HCT116 (cell line): ENCODE data around the gene CYGB. TPM values are rescaled to one million over a fixed set of nuclear protein-coding genes. Genes with fewer than 3 reads are reported as not detected.

ENCODE experiments used
- ATAC-seq: fragments of 200-7000 bp; cut with Tn5 transposase; 2 replicates; pipeline ENCODE4 v1.9.1; 2020; ENCODE audit warnings: mild to moderate bottlenecking, moderate library complexity
- BruUV-seq: library from RNA; stranded (reverse); fragments of 400-500 nt; replicated peaks from 2 replicates; lab custom pipeline; 2021; lab: Mats Ljungman, UMichigan
- CTCF ChIA-PET: fragments of 300-600 bp; sonication (Branson Sonifier 250); formaldehyde crosslinking; loops from one replicate; lab custom pipeline; 2021; ENCODE audit warnings: antibody characterized with exemption; lab: Charles Lee
- POLR2A ChIA-PET: fragments of 300-600, 350-600 bp; sonication (Branson Sonifier 250); formaldehyde crosslinking; loops from one replicate; lab custom pipeline; 2021; ENCODE audit warnings: antibody characterized with exemption; lab: Charles Lee
- RAD21 ChIA-PET, 2 experiments: fragments of 300-600 bp; sonication (Branson Sonifier 250); formaldehyde crosslinking; loops; one replicate each; lab custom pipeline; 2023; ENCODE audit warnings: low total read pairs in 2 of 2; ENCODE audit not compliant: uncharacterized antibody in 2 of 2, unreplicated experiment in 2 of 2, low non-redundant PET in 1 of 2; lab: Charles Lee
- DNase-seq: peaks from one replicate; pipeline ENCODE4 v3.0.0-alpha.2; 2010; ENCODE audit warnings: low read depth, low spot score
- H2AFZ ChIP-seq: fragments of 200-600 bp; shearing (Covaris generic), sonication (generic); 2 replicates; pipeline ENCODE4 v1.6.1; 2017; ENCODE audit warnings: low read depth, mixed run types, mixed read lengths, antibody characterized with exemption, low read length; ENCODE audit not compliant: poor library complexity, severe bottlenecking
- H3K27ac ChIP-seq: 2 replicates; pipeline ENCODE4 v1.5.1; 2012; ENCODE audit warnings: low read depth, low read length
- H3K27me3 ChIP-seq: fragments of 200-600 bp; sonication (generic); 2 replicates; pipeline ENCODE4 v1.6.1; 2016; ENCODE audit warnings: mixed run types, low read length, mixed read lengths; ENCODE audit not compliant: insufficient read depth
- H3K36me3 ChIP-seq, 2 experiments: fragments of 200-500 bp in 1 of 2; fragments of 200-600 bp in 1 of 2; sonication (Bioruptor generic) in 1 of 2; sonication (generic) in 1 of 2; 2 replicates each; pipeline versions ENCODE4 v1.5.1 to v1.6.1; 2014 to 2016; ENCODE audit warnings: low read length in 2 of 2, inconsistent platforms in 1 of 2, mixed read lengths in 1 of 2, mixed run types in 1 of 2; ENCODE audit not compliant: insufficient read depth in 2 of 2, control insufficient read depth in 1 of 2
- H3K4me1 ChIP-seq, 2 experiments: fragments of 200-600 bp in 1 of 2; sonication (generic) in 1 of 2; 2 replicates each; pipeline versions ENCODE4 v1.5.1 to v1.6.1; 2012 to 2017; ENCODE audit warnings: low read length in 2 of 2, inconsistent platforms in 1 of 2, mild to moderate bottlenecking in 1 of 2, mixed read lengths in 1 of 2, mixed run types in 1 of 2, moderate library complexity in 1 of 2; ENCODE audit not compliant: insufficient read depth in 2 of 2, control insufficient read depth in 1 of 2
- H3K4me2 ChIP-seq: fragments of 200-600 bp; sonication (generic); 2 replicates; pipeline ENCODE4 v1.6.1; 2017; ENCODE audit warnings: mixed run types, low read length, mixed read lengths
- H3K4me3 ChIP-seq, 2 experiments: fragments of 200-600 bp in 1 of 2; sonication (generic) in 1 of 2; replicated peaks in 1 of 2; 2 replicates each; pipeline ENCODE4 v1.5.1; 2011 to 2016; ENCODE audit warnings: low read length in 2 of 2, control low read depth in 1 of 2, low read depth in 1 of 2, mild to moderate bottlenecking in 1 of 2, mixed read lengths in 1 of 2, mixed run types in 1 of 2
- H3K79me2 ChIP-seq: fragments of 200-600 bp; sonication (generic); 2 replicates; pipeline ENCODE4 v1.6.1; 2017; ENCODE audit warnings: mild to moderate bottlenecking, mixed run types, low read length, moderate library complexity, mixed read lengths; ENCODE audit not compliant: insufficient read depth
- H3K9ac ChIP-seq: fragments of 200-600 bp; sonication (generic); 2 replicates; pipeline ENCODE4 v1.6.1; 2016; ENCODE audit warnings: low read length, mixed read lengths
- H3K9me2 ChIP-seq: fragments of 200-600 bp; sonication (generic), shearing (Covaris generic); 2 replicates; pipeline ENCODE4 v1.6.1; 2017; ENCODE audit warnings: mixed run types, mild to moderate bottlenecking, moderate library complexity; ENCODE audit not compliant: insufficient read depth
- H3K9me3 ChIP-seq, 2 experiments: fragments of 200-500 bp in 1 of 2; fragments of 200-600 bp in 1 of 2; sonication (Bioruptor generic) in 1 of 2; sonication (generic) in 1 of 2; 2 replicates each; pipeline ENCODE4 v1.6.1; 2014 to 2017; ENCODE audit warnings: low read length in 2 of 2, mixed read lengths in 2 of 2, inconsistent platforms in 1 of 2, low read depth in 1 of 2, mild to moderate bottlenecking in 1 of 2, mixed run types in 1 of 2, moderate library complexity in 1 of 2; ENCODE audit not compliant: control insufficient read depth in 1 of 2, insufficient read depth in 1 of 2
- H4K20me1 ChIP-seq: fragments of 200-600 bp; sonication (generic), shearing (Covaris generic); 2 replicates; pipeline ENCODE4 v1.6.1; 2017; ENCODE audit warnings: mixed run types, mild to moderate bottlenecking, moderate library complexity; ENCODE audit not compliant: insufficient read depth
- CBX3 ChIP-seq: IDR thresholded peaks from 2 replicates; pipeline ENCODE4 v1.6.1; 2012; ENCODE audit warnings: low read depth
- CTCF ChIP-seq, 3 experiments: fragments of 200-600 bp in 1 of 3; sonication (generic) in 1 of 3; IDR thresholded peaks in 2 of 3; conservative IDR thresholded peaks in 1 of 3; 2 replicates each; pipeline ENCODE4 v1.5.1; 2012 to 2017; ENCODE audit warnings: low read depth in 2 of 3, low read length in 2 of 3, antibody characterized with exemption in 1 of 3, borderline replicate concordance in 1 of 3, control low read depth in 1 of 3, mild to moderate bottlenecking in 1 of 3, mixed read lengths in 1 of 3, mixed run types in 1 of 3, moderate library complexity in 1 of 3; ENCODE audit not compliant: insufficient read depth in 1 of 3
- EGR1 ChIP-seq: IDR thresholded peaks from 2 replicates; pipeline ENCODE4 v1.6.1; 2012; ENCODE audit warnings: low read depth
- EZH2phosphoT487 ChIP-seq: fragments of 200-600 bp; IDR thresholded peaks from 2 replicates; pipeline ENCODE4 v1.6.1; 2018; ENCODE audit warnings: antibody characterized with exemption, borderline replicate concordance
- FOSL1 ChIP-seq: IDR thresholded peaks from 2 replicates; pipeline ENCODE4 v1.6.1; 2012; ENCODE audit warnings: low read depth
- POLR2A ChIP-seq: IDR thresholded peaks from 2 replicates; pipeline ENCODE4 v1.7.0; 2011; ENCODE audit warnings: borderline replicate concordance; ENCODE audit not compliant: insufficient read depth, insufficient read length; ENCODE audit errors: extremely low read depth
- POLR2AphosphoS5 ChIP-seq: IDR thresholded peaks from 2 replicates; pipeline ENCODE4 v1.6.1; 2011; ENCODE audit warnings: mild to moderate bottlenecking, low read depth, low read length, moderate library complexity
- SP1 ChIP-seq: IDR thresholded peaks from 2 replicates; pipeline ENCODE4 v1.6.1; 2012; ENCODE audit warnings: low read depth
- TCF7L2 ChIP-seq: IDR thresholded peaks from 2 replicates; pipeline ENCODE4 v1.7.0; 2011; ENCODE audit warnings: borderline replicate concordance, inconsistent platforms; ENCODE audit not compliant: insufficient read depth, insufficient read length; ENCODE audit errors: extremely low read depth
- YY1 ChIP-seq: IDR thresholded peaks from 2 replicates; pipeline ENCODE4 v1.6.1; 2011; ENCODE audit warnings: low read length, low read depth, moderate library complexity, mild to moderate bottlenecking; ENCODE audit not compliant: insufficient replicate concordance; ENCODE audit errors: extremely low read depth
- ZFX ChIP-seq: fragments of 450-650 bp; IDR thresholded peaks from 2 replicates; pipeline ENCODE4 v1.6.1; 2017
- intact Hi-C: fragments of 100-400 bp; cut with micrococcal nuclease; formaldehyde crosslinking; loops from 2 replicates; pipeline ENCODE4 v1.10.0; 2022
- total RNA-seq: library from RNA; stranded (reverse); gene quantifications from one replicate; pipeline ENCODE4 v1.2.1, GENCODE V29; 2021; ENCODE audit not compliant: unreplicated experiment
- TF ChIP-seq, protein P1 (sequence below): IDR thresholded peaks from 2 replicates; pipeline ENCODE4 v1.6.1; 2012

Gene CYGB
- total RNA-seq, 1 experiment from 2014 or later = 0.66 TPM

DNA sequence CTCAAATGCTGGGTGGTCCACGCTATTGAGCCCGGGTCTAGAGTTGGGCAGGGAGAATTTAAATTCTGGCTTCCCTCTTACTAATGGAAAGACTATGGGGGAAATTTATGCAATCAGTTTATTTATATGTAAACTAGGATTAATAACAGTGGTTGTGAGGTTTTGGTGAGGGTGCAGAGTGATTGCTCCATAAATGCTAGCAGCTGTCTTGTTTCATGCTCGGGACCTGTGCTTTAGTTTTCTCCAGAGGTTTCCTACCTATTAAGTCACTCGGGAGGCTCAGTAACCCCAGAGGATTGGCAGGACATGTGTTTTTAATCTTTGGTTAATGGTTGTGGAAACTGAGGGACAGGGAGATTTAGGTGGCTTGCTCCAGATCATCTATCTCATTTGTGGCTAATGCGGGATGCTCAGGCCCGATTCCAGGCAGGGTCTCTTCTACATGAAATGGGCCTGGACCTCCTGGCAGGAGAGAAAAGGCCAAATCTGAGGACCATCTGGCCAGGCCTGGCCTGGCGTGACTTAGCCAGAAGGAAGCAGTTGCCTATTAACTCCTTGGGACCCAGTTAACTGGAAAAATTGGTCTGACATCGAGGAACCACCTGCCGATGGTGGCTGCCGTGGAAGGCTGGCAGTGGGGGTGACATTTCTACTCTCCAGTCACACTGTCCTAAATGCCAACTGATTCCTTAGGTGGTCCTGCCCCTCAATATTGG, 4.4 kb upstream of the CYGB start:
- peaks cover 8 to 20% of the 10 kb centered on the region in 2 experiments for H3K4me1 ChIP-seq
- intact Hi-C loops = no loop called here
- no peaks in the 10 kb centered on the region for H4K20me1 ChIP-seq
- peak overlapping the region; percentile 67; the same call in 1 of the 2 replicates for H3K9ac ChIP-seq
- H3K27ac ChIP-seq = no peak overlapping the region; the same call in 1 of the 2 replicates
- H3K36me3 ChIP-seq = no peaks in the 10 kb centered on the region
- H3K9me2 ChIP-seq = no peaks in the 10 kb centered on the region
- no TSS peak for BruUV-seq
- no peak overlapping the region for H3K4me2 ChIP-seq
- H3K79me2 ChIP-seq = no peaks in the 10 kb centered on the region
- RAD21 ChIA-PET = no interaction called here
- POLR2A ChIA-PET = no interaction called here
- no peak overlapping the region for H2AFZ ChIP-seq
- no peaks in the 10 kb centered on the region for H3K9me3 ChIP-seq
- no peak for TF ChIP-seq EZH2phosphoT487
- DNase-seq (no peak), ATAC-seq (no peak)
- H3K27me3 ChIP-seq = no peaks in the 10 kb centered on the region
- no peak overlapping the region for H3K4me3 ChIP-seq
- CTCF ChIA-PET = no interaction called here

- intact Hi-C loops = no loop called here
- peak overlapping the region; percentile 86 for H3K4me2 ChIP-seq
- H3K9ac ChIP-seq = peak overlapping the region; percentile 67
- POLR2A ChIA-PET = interaction anchor here (0.6 to 1.7 kb wide), 8 partner anchors 11 to 600 kb away, joined by 3 to 8 read pairs (median 3); partner anchors contain the start of genes CDK3 and FBF1
- peaks cover 8 to 16% of the 10 kb centered on the region in 2 experiments for H3K4me1 ChIP-seq
- no peaks in the 10 kb centered on the region for H3K9me2 ChIP-seq
- DNase-seq (peak; percentile 93), ATAC-seq (peak; percentile 99)
- no peaks in the 10 kb centered on the region for H4K20me1 ChIP-seq
- H3K4me3 ChIP-seq = peak overlapping the region; percentile 51 to 57
- no peaks in the 10 kb centered on the region for H3K27me3 ChIP-seq
- no peaks in the 10 kb centered on the region for H3K9me3 ChIP-seq
- H3K27ac ChIP-seq = peak overlapping the region; percentile 61
- no peaks in the 10 kb centered on the region for H3K36me3 ChIP-seq
- no peak overlapping the region for H2AFZ ChIP-seq
- TF ChIP-seq ZFX (no peak; the same call in 1 of the 2 replicates), FOSL1 (no peak), POLR2AphosphoS5 (peak; percentile 88), EGR1 (no peak; the same call in 1 of the 2 replicates), POLR2A (peak; percentile 34), CTCF (IDR thresholded peaks at IDR 0.05 in 2 of 3, conservative IDR thresholded peaks at IDR 0.05 in 1 of 3; ENCODE audit: borderline replicate concordance in 1 of 3, insufficient read depth in 1 of 3, low read depth in 2 of 3, low read length in 2 of 3) (peak in 2 of 3 experiments; percentile 29 to 32; a peak in 3 of 6 replicates), YY1 (no peak), SP1 (peak; percentile 95), EZH2phosphoT487 (no peak), TCF7L2 (no peak), CBX3 (no peak)
- TF ChIP-seq, protein P1, sequence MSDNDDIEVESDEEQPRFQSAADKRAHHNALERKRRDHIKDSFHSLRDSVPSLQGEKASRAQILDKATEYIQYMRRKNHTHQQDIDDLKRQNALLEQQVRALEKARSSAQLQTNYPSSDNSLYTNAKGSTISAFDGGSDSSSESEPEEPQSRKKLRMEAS = peak; percentile 86
- H3K79me2 ChIP-seq = no peaks in the 10 kb centered on the region
- TSS peak; percentile 93 for BruUV-seq
- CTCF ChIA-PET = interaction anchor here (1.3 to 2.7 kb wide), 8 partner anchors 12 to 173 kb away, joined by 3 to 18 read pairs (median 8); no protein-coding TSS in a partner anchor
- RAD21 ChIA-PET = interaction anchor here in 1 of 2 experiments (1.3 kb wide), 1 partner anchor 12 kb away, joined by 4 read pairs; no protein-coding TSS in a partner anchor
These were observed 3.1 kb upstream of the CYGB start for GRCh38 chr17:76540381-76541300.
